Endometrium (tissue), 2 donors: ENCODE measurements around the gene CRTAP.
"Not testable (repeated sequence)": the region's sequence is repeated elsewhere in the genome, so short reads cannot be mapped to it uniquely, and the experiment has no call there.

ENCODE experiments used
- FAIRE-seq: peaks from 2 replicates; lab custom pipeline; 2012; peaks lifted over from hg19 to GRCh38; lab: Jason Lieb, UNC
- donor health status: control.
- donor health status: control.

CRTAP gene

GRCh38 chr3:33141006-33141405 is 27.2 kb downstream of the CRTAP start:
- no peak for FAIRE-seq

- no peak for FAIRE-seq
Measured at GRCh38 chr3:33144433-33144832, 30.6 kb downstream of the CRTAP start.

GRCh38 chr3:33145221-33145900 is 31.5 kb downstream of the CRTAP start:
- no peak for FAIRE-seq

GRCh38 chr3:33145901-33146580 is 32.2 kb downstream of the CRTAP start:
- no peak for FAIRE-seq

GRCh38 chr3:33146791-33147445 is 33.1 kb downstream of the CRTAP start:
- FAIRE-seq: no peak

- FAIRE-seq: no peak
Measured at GRCh38 chr3:33149342-33149741, 35.5 kb downstream of the CRTAP start.

GRCh38 chr3:33152363-33153360 is 38.8 kb downstream of the CRTAP start:
- FAIRE-seq: no peak

GRCh38 chr3:33153782-33154181 is 40.0 kb downstream of the CRTAP start:
- FAIRE-seq: no peak

GRCh38 chr3:33155301-33155700 is 41.5 kb downstream of the CRTAP start:
- no peak for FAIRE-seq

- FAIRE-seq: no peak
Measured at GRCh38 chr3:33159234-33159633, 45.4 kb downstream of the CRTAP start.

- FAIRE-seq: no peak
Measured at GRCh38 chr3:33159981-33160380, 46.2 kb downstream of the CRTAP start.

- not testable (repeated sequence) for FAIRE-seq
Measured at GRCh38 chr3:33162621-33163020, 48.8 kb downstream of the CRTAP start.

- FAIRE-seq: no peak
Measured at GRCh38 chr3:33165372-33165771, 51.6 kb downstream of the CRTAP start.

GRCh38 chr3:33166095-33166494 is 52.3 kb downstream of the CRTAP start:
- no peak for FAIRE-seq

GRCh38 chr3:33167284-33167683 is 53.5 kb downstream of the CRTAP start:
- FAIRE-seq: no peak

- no peak for FAIRE-seq
Measured at GRCh38 chr3:33167716-33168336, 54.0 kb downstream of the CRTAP start.

- FAIRE-seq: no peak
Measured at GRCh38 chr3:33170531-33170930, 56.7 kb downstream of the CRTAP start.

- no peak for FAIRE-seq
Measured at GRCh38 chr3:33171580-33171979, 57.8 kb downstream of the CRTAP start.

GRCh38 chr3:33173103-33173502 is 59.3 kb downstream of the CRTAP start:
- no peak for FAIRE-seq

GRCh38 chr3:33173672-33174071 is 59.9 kb downstream of the CRTAP start:
- no peak for FAIRE-seq

- no peak for FAIRE-seq
Measured at GRCh38 chr3:33174095-33174494, 60.3 kb downstream of the CRTAP start.
